ENCODE measurements around the gene NPPA. TPM values are rescaled to one million over a fixed set of nuclear protein-coding genes. Genes with fewer than 3 reads are reported as not detected.

The NPPA gene
- total RNA-seq, 3 donors from 2014 or later = 0.35 to 2.0 TPM; not detected in 1

DNA sequence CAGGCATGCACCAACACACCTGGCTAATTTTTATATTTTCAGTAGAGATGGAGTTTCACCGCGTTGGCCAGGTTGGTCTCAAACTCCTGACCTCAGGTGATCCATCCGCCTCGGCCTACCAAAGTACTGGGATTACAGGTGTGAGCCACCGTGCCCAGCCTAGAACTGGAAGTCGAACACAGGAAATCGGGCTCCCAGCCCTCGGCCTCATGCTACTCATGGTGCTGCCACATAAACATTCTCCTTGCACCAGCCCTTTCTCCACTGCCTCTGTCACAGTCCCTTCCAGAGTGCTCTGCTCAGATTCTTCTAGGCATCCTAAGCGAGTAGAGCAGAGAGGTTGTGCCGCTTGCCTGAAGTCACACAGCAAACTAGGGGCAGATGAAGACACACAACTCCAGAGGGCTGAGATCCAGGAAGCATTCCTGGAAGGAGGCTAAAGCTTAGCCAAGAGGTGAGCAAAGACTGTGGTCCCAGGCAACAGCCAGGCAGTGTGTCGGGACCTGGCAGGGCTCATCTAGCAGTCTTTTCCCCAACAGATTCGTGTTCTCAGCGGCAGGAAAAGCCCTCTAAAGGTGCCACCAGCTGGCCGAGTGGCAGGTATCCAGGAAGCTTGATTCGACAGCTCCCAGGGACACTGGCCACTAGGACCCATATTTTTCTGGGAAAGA, 40.8 kb upstream of the NPPA start:
- intact Hi-C loops (cut with DNase I, micrococcal nuclease) = no loop called here
- no peak for DNase-seq
- Histone ChIP-seq H3K9me3 (no peaks in the 10 kb centered on the region), H3K4me1 (ENCODE audit: low read depth) (no peaks in the 10 kb centered on the region), H3K4me3 (no peak overlapping the region), H3K36me3 (ENCODE audit: low read depth) (no peaks in the 10 kb centered on the region)
- no peak for ATAC-seq
- TF ChIP-seq, protein P1, sequence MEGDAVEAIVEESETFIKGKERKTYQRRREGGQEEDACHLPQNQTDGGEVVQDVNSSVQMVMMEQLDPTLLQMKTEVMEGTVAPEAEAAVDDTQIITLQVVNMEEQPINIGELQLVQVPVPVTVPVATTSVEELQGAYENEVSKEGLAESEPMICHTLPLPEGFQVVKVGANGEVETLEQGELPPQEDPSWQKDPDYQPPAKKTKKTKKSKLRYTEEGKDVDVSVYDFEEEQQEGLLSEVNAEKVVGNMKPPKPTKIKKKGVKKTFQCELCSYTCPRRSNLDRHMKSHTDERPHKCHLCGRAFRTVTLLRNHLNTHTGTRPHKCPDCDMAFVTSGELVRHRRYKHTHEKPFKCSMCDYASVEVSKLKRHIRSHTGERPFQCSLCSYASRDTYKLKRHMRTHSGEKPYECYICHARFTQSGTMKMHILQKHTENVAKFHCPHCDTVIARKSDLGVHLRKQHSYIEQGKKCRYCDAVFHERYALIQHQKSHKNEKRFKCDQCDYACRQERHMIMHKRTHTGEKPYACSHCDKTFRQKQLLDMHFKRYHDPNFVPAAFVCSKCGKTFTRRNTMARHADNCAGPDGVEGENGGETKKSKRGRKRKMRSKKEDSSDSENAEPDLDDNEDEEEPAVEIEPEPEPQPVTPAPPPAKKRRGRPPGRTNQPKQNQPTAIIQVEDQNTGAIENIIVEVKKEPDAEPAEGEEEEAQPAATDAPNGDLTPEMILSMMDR (IDR thresholded peaks at IDR 0.05) = no peak

DNA sequence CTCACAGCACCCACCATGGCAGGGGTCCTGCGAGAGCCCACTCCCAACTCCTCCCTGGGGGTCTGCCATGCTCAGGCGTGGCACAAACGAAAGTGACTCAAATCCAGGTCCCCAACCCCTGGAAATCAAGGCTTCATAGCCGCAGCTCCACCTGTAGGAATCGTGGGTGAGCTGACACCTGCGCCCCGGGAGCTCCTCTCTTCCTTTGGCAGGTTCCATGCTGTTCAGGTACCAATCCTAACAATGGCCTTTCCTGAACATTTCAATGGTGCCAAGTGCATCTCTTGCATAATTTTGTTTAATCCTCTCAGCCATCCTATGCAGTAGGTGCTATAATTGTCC, 40.1 kb upstream of the NPPA start:
- Histone ChIP-seq H3K4me3 (no peak overlapping the region), H3K36me3 (ENCODE audit: low read depth) (no peaks in the 10 kb centered on the region), H3K4me1 (ENCODE audit: low read depth) (no peaks in the 10 kb centered on the region), H3K9me3 (no peaks in the 10 kb centered on the region)
- intact Hi-C loops (cut with DNase I, micrococcal nuclease) = no loop called here
- TF ChIP-seq, protein P1 (IDR thresholded peaks at IDR 0.05) = no peak
- no peak for ATAC-seq
- DNase-seq = no peak

DNA sequence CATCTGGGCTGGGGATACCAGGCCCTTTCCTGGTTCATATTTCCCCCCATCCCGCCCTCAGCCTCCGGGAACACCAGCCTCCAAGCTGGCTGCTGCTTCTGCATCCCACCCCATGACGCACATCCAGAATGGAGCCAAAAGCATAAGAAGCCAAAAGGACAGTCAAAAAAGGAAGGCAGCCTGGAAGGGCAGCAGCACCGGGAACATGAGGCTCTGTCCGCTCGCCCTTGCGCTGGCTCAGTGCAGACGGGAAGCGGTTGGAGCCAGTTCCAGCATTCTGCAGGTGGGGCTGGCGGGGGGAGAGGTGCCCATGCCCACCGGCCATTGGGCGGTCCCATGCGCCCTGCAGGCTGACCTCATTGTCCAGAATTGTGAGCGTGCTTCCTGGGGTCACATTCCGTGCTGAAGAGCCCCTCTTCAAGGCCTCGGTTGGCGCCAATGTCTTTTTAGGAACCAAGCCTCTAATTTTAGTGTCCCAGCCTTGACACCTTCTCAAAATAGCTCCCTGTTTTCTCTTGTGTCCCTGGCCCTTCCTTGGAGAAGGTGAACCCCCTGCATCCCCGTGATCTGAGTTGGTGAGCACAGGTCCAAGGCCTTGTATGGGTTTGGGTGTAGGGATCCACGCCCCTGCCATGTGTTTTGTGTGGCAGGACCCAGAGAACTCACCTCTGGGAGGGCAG, 39.5 kb upstream of the NPPA start:
- ATAC-seq = no peak
- no peaks in the 10 kb centered on the region for H3K36me3 ChIP-seq (ENCODE audit: low read depth)
- DNase-seq = no peak
- H3K9me3 ChIP-seq = no peaks in the 10 kb centered on the region
- H3K4me3 ChIP-seq = no peak overlapping the region
- intact Hi-C loops (cut with DNase I, micrococcal nuclease) = no loop called here
- TF ChIP-seq, protein P1 (IDR thresholded peaks at IDR 0.05) = no peak
- no peaks in the 10 kb centered on the region for H3K4me1 ChIP-seq (ENCODE audit: low read depth)

DNA sequence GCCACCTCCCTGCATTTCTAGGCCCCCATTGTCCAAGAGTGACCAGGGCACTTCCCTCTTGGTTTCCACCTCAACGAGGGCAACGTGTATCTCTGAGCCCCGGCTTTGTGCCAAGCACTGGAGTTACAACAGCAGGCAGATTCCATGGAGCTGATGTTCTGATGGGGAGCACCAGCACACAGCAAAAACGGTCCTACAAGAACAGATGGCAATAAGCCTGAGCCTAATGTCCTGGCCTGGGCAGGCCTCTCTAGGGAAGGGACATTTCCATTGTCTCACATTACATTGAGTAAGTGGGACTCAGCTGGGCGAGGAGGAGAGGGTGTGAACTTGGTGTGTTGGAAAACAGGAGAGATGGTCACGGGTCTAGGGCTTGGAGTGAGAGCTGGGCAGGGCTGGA, 38.3 kb upstream of the NPPA start:
- intact Hi-C loops (cut with DNase I, micrococcal nuclease) = no loop called here
- H3K4me3 ChIP-seq = no peak overlapping the region
- TF ChIP-seq, protein P1 (IDR thresholded peaks at IDR 0.05) = no peak
- DNase-seq (no peak), ATAC-seq (no peak)
- H3K4me1 ChIP-seq (ENCODE audit: low read depth) = no peaks in the 10 kb centered on the region
- no peaks in the 10 kb centered on the region for H3K9me3 ChIP-seq
- no peaks in the 10 kb centered on the region for H3K36me3 ChIP-seq (ENCODE audit: low read depth)

DNA sequence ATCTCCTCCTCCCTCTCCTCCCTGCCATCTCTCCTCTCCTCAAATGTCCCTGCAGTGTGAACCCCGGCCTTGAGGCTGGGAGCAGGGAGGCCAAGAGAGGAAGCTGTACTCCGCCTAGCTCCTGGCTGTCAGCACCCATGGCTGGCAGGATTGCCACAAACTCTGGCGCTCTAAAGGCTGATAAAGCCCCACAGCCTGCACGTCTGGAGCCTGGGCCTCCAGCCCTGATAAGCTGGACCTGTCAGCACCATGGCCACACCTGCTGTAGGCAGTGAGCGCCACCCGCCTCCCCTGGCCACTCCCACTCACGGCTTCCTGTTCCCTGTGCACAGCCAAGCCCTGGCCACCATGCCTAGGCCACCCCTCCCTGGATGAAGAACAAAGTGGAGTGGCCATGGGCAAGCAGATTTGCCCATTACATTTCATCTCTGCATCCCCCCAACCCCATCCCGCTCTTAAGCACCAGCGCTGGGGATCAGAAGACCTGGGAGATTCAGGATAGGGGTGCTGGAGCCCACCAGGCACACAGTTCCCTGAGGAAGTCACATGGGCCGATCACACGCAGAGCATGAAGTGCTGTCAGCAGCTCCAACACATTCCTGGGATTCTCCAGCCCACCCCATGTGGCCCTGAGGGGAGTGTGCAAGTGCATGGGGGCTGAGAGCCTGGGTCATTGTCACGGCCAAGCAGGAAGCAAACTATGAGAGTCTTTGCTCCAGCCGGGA, 35.4 kb upstream of the NPPA start:
- Histone ChIP-seq H3K4me3 (no peak overlapping the region), H3K9me3 (no peaks in the 10 kb centered on the region), H3K4me1 (ENCODE audit: low read depth) (no peaks in the 10 kb centered on the region), H3K36me3 (ENCODE audit: low read depth) (no peaks in the 10 kb centered on the region)
- intact Hi-C loops (cut with DNase I, micrococcal nuclease) = no loop called here
- TF ChIP-seq, protein P1 (IDR thresholded peaks at IDR 0.05) = no peak
- DNase-seq (peak; percentile 75 to 81 (median 75)), ATAC-seq (peak; percentile 97)
